ENCODE results near the gene MXI1. TPM values are rescaled to one million over a fixed set of nuclear protein-coding genes. Genes with fewer than 3 reads are reported as not detected.

The MXI1 gene
- total RNA-seq, 1 donor from 2014 or later = 27.6 TPM

DNA sequence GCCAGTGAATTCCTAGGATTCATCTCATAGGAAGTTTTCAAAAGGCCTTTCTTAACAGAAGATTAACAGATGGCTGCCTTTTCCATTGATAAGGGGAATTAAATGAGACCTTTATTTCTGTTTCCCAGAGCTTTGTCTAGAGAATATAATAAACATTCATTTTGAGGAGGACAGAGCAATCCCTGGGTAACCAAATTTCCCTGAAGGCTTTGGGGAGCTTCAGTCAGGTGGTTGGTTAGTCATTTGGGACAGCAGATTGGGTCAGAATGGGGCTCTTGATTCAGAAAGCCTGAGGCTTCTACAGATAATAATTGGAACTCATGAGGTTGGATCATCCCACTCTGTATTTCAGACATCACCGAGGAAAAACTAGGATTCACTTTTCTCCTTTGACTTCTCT, 21.8 kb downstream of the MXI1 start:
- TF ChIP-seq, protein P1, sequence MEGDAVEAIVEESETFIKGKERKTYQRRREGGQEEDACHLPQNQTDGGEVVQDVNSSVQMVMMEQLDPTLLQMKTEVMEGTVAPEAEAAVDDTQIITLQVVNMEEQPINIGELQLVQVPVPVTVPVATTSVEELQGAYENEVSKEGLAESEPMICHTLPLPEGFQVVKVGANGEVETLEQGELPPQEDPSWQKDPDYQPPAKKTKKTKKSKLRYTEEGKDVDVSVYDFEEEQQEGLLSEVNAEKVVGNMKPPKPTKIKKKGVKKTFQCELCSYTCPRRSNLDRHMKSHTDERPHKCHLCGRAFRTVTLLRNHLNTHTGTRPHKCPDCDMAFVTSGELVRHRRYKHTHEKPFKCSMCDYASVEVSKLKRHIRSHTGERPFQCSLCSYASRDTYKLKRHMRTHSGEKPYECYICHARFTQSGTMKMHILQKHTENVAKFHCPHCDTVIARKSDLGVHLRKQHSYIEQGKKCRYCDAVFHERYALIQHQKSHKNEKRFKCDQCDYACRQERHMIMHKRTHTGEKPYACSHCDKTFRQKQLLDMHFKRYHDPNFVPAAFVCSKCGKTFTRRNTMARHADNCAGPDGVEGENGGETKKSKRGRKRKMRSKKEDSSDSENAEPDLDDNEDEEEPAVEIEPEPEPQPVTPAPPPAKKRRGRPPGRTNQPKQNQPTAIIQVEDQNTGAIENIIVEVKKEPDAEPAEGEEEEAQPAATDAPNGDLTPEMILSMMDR (IDR thresholded peaks at IDR 0.05; ENCODE audit: unreplicated experiment) = no peak
- no peaks in the 10 kb centered on the region for H3K27me3 Mint-ChIP-seq
- DNase-seq (ENCODE audit: low spot score, unreplicated experiment) = no peak
- H3K4me3 Mint-ChIP-seq (ENCODE audit: low read depth) = no peak overlapping the region
- H3K9me3 Mint-ChIP-seq (ENCODE audit: low read depth) = no peaks in the 10 kb centered on the region
- H3K36me3 Mint-ChIP-seq (ENCODE audit: insufficient read depth) = peaks cover 12% of the 10 kb centered on the region
- no peak overlapping the region for H3K27ac Mint-ChIP-seq
- peaks cover 7% of the 10 kb centered on the region for H3K4me1 Mint-ChIP-seq (ENCODE audit: low read depth)

DNA sequence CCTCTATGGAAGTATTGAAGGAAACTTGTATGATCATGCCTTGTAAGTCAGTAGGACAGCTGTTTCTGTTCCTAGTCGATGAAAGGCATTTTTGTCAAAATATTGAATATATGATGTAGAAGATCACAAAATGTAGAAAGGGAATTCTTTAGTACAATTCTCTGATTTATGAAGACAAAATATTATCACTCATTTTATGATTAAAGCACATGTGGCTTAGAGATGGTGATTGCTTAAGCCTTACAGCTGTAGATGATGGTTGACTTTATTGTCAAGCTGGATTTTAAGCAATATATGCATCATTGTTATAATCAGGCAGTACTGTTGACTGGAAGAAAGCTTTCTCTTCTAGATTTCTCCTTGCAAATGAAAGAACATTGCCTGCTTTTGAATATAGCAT, 26.4 kb downstream of the MXI1 start:
- Mint-ChIP-seq H3K36me3 (ENCODE audit: insufficient read depth) (peaks cover 17% of the 10 kb centered on the region), H3K4me1 (ENCODE audit: low read depth) (no peaks in the 10 kb centered on the region), H3K4me3 (ENCODE audit: low read depth) (no peak overlapping the region), H3K27ac (no peak overlapping the region), H3K27me3 (no peaks in the 10 kb centered on the region), H3K9me3 (ENCODE audit: low read depth) (peaks cover 4% of the 10 kb centered on the region)
- DNase-seq (ENCODE audit: low spot score, unreplicated experiment) = no peak
- TF ChIP-seq, protein P1 (IDR thresholded peaks at IDR 0.05; ENCODE audit: unreplicated experiment) = no peak

DNA sequence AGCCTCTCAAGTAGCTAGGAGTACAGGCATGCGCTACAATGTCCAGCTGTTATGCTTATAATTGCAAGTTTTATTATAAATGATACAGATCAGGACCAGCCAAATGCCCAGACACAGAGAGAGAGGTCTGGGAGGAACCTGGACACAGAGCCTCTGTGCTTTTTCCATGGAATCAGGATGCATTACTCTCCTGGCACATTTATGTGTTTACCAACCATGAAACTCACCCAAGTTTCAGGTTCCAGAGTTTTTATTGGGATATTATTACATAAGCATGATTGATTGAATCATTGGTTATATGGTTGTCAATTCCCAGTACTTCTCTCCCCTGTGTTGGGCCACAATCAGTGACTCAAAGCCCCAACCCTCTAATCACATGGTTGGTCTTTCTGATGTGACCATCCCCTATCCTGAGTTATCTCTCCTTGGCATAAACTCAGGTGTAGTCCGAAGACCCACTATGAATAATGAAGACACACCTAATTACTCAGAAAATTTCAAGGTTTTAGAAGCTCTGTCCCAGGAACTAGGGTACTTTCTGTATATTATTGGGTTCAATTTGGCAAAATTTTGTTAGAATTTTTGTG, 30.6 kb downstream of the MXI1 start:
- no peaks in the 10 kb centered on the region for H3K27me3 Mint-ChIP-seq
- TF ChIP-seq, protein P1 (IDR thresholded peaks at IDR 0.05; ENCODE audit: unreplicated experiment) = no peak
- H3K4me3 Mint-ChIP-seq (ENCODE audit: low read depth) = no peak overlapping the region
- no peak overlapping the region for H3K27ac Mint-ChIP-seq
- no peak for DNase-seq (ENCODE audit: low spot score, unreplicated experiment)
- H3K9me3 Mint-ChIP-seq (ENCODE audit: low read depth) = peaks cover 4% of the 10 kb centered on the region
- peaks cover 11% of the 10 kb centered on the region for H3K4me1 Mint-ChIP-seq (ENCODE audit: low read depth)
- peaks cover 16% of the 10 kb centered on the region for H3K36me3 Mint-ChIP-seq (ENCODE audit: insufficient read depth)

DNA sequence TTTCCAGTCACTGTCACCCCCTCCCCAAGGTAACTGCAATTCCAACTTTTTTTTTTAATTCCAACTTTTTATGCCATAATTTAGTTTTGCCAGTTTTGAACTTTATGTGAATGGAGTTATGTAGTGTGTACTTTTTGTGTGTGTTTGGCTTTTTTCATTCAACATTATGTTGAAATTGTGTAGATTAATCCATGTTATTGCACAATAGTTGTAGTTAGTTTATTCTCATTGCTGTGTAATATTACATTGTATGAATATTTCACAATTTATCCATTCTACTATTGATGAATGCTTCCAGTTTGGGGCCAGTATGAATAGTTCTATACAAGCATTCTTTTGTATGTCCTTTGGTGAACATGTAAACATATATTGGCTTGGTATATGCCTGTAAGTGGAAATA, 32.5 kb downstream of the MXI1 start:
- H3K27ac Mint-ChIP-seq = no peak overlapping the region
- peaks cover 16% of the 10 kb centered on the region for H3K36me3 Mint-ChIP-seq (ENCODE audit: insufficient read depth)
- peaks cover 11% of the 10 kb centered on the region for H3K4me1 Mint-ChIP-seq (ENCODE audit: low read depth)
- peaks cover 4% of the 10 kb centered on the region for H3K9me3 Mint-ChIP-seq (ENCODE audit: low read depth)
- no peak for DNase-seq (ENCODE audit: low spot score, unreplicated experiment)
- no peaks in the 10 kb centered on the region for H3K27me3 Mint-ChIP-seq
- TF ChIP-seq, protein P1 (IDR thresholded peaks at IDR 0.05; ENCODE audit: unreplicated experiment) = no peak
- no peak overlapping the region for H3K4me3 Mint-ChIP-seq (ENCODE audit: low read depth)

DNA sequence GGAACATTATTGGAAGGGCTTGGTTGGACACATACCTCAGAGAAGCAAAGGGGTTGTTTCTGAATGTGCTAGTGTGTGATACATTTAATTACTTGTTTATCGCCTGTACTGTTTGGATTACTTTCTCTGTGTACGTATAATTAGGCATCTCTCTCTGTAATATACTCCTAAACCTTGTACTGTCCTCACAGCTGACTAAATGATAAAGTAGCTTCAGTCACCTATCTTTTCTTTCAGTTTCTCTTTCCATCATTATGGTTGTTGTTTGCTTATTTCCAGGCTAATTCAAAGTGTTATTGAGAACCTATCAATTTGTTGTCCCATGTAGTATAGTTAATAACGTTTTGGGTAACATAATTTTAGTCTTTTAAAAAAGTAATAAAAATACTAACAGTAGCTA, 34.0 kb downstream of the MXI1 start:
- H3K9me3 Mint-ChIP-seq (ENCODE audit: low read depth) = peaks cover 4% of the 10 kb centered on the region
- H3K4me1 Mint-ChIP-seq (ENCODE audit: low read depth) = peaks cover 11% of the 10 kb centered on the region
- peaks cover 23% of the 10 kb centered on the region for H3K36me3 Mint-ChIP-seq (ENCODE audit: insufficient read depth)
- no peak overlapping the region for H3K27ac Mint-ChIP-seq
- no peak overlapping the region for H3K4me3 Mint-ChIP-seq (ENCODE audit: low read depth)
- no peak for DNase-seq (ENCODE audit: low spot score, unreplicated experiment)
- TF ChIP-seq, protein P1 (IDR thresholded peaks at IDR 0.05; ENCODE audit: unreplicated experiment) = no peak
- no peaks in the 10 kb centered on the region for H3K27me3 Mint-ChIP-seq

Measured in progenitor cell of endocrine pancreas (in vitro differentiated cells).